K562 (cell line): Measurements from ENCODE around the gene CCL13. TPM values are rescaled to one million over a fixed set of nuclear protein-coding genes. Genes with fewer than 3 reads are reported as not detected.

Experiments used
- ATF1 ChIP-seq, 2 experiments: fragments of 450-650 bp in 1 of 2; IDR thresholded peaks; 2 replicates each; pipeline ENCODE4 v1.6.1; 2016; ENCODE audit warnings: missing compliant biosample characterization in 1 of 2, missing genetic modification characterization in 1 of 2
- ATF7 ChIP-seq: fragments of 450-650 bp; IDR thresholded peaks from 2 replicates; pipeline ENCODE4 v1.7.1; 2014; ENCODE audit warnings: mild to moderate bottlenecking, moderate library complexity
- CREM ChIP-seq: IDR thresholded peaks from 2 replicates; pipeline ENCODE4 v1.6.1; 2014; ENCODE audit warnings: antibody characterized with exemption, low read depth
- ERF ChIP-seq: fragments of 450-650 bp; formaldehyde crosslinking; IDR thresholded peaks from 2 replicates; pipeline ENCODE4 v1.4.0; 2020; ENCODE audit warnings: mild to moderate bottlenecking, mixed read lengths
- KDM2B ChIP-seq: fragments of 250-450 bp; sonication (Bioruptor Pico); IDR thresholded peaks from 2 replicates; pipeline ENCODE4 v1.8.0; 2021; ENCODE audit warnings: mild to moderate bottlenecking, moderate library complexity
- MAFG ChIP-seq: fragments of 450-650 bp; conservative IDR thresholded peaks from 2 replicates; pipeline ENCODE4 v1.6.1; 2016; ENCODE audit warnings: missing genetic modification characterization, missing compliant biosample characterization
- MAFK ChIP-seq: IDR thresholded peaks from 2 replicates; pipeline ENCODE4 v1.6.1; 2011; ENCODE audit warnings: low read length, improper control_type of control experiment
- NCOA2 ChIP-seq, 2 experiments: fragments of 450-650 bp; IDR thresholded peaks; 2 replicates each; pipeline ENCODE4 v1.6.1; 2018; ENCODE audit warnings: mild to moderate bottlenecking in 2 of 2, moderate library complexity in 1 of 2; ENCODE audit not compliant: partially characterized antibody in 2 of 2
- SMARCA4 ChIP-seq: fragments of 450-650 bp; IDR thresholded peaks from 2 replicates; pipeline ENCODE4 v1.6.1; 2016
- TAF9B ChIP-seq: fragments of 450-650 bp; IDR thresholded peaks from 2 replicates; pipeline ENCODE4 v1.6.1; 2018; ENCODE audit warnings: mild to moderate bottlenecking; ENCODE audit not compliant: partially characterized antibody
- U2AF2 ChIP-seq: fragments of 200-400 bp; formaldehyde crosslinking; optimal IDR thresholded peaks from 2 replicates; pipeline ENCODE3; 2017; ENCODE audit warnings: low read depth, mild to moderate bottlenecking, low read length
- WHSC1 ChIP-seq: IDR thresholded peaks from one replicate; pipeline ENCODE4 v1.6.1; 2012; ENCODE audit warnings: low read length, control low read depth, inconsistent platforms
- ZNF197 ChIP-seq: fragments of 200-800 bp; sonication (Bioruptor generic); IDR thresholded peaks from 2 replicates; pipeline ENCODE4 v1.6.1; 2016; ENCODE audit warnings: low read depth, missing genetic modification characterization, missing compliant biosample characterization
- ZNF507 ChIP-seq: conservative IDR thresholded peaks from 2 replicates; pipeline ENCODE4 v1.6.1; 2017; ENCODE audit warnings: missing genetic modification characterization, missing compliant biosample characterization
- ZSCAN29 ChIP-seq: fragments of 450-650 bp; IDR thresholded peaks from 2 replicates; pipeline ENCODE4 v1.6.1; 2017
- polyA plus RNA-seq, 8 experiments: library from polyadenylated mRNA; depleted of rRNA in 4 of 8; stranded (reverse) in 5 of 8; unstranded in 3 of 8; fragments of >200 nt; fragmentation: Nextera tagmentation in 2 of 8; fragmentation: Illumina TruSeq in 1 of 8; extraction: Ambion mirVana in 2 of 8; extraction: Trizol in 1 of 8; gene quantifications; 2 replicates each; pipeline versions ENCODE4 v1.2.1 to v1.2.3, GENCODE V29; 2011 to 2014; ENCODE audit warnings: inconsistent platforms in 1 of 8, missing spikeins in 1 of 8
- total RNA-seq, 7 experiments: library from RNA; depleted of rRNA in 6 of 7; stranded (reverse); fragments of >200 nt in 6 of 7; fragmentation: Illumina TruSeq in 2 of 7; extraction: Trizol in 2 of 7; gene quantifications; 2 replicates each; pipeline versions ENCODE4 v1.2.1 to v1.2.3, GENCODE V29; 2011 to 2021; ENCODE audit warnings: low replicate concordance in 1 of 7
- TF ChIP-seq, protein P1 (sequence below), 2 experiments: fragments of 450-650 bp; formaldehyde crosslinking in 1 of 2; IDR thresholded peaks; 2 replicates each; pipeline versions ENCODE4 v1.4.0 to v1.6.1; 2014 to 2020; ENCODE audit warnings: mild to moderate bottlenecking in 2 of 2, borderline replicate concordance in 1 of 2, low read depth in 1 of 2
- TF ChIP-seq, protein P2 (sequence below): fragments of 250-450 bp; sonication (Bioruptor Pico); IDR thresholded peaks from 2 replicates; pipeline ENCODE4 v1.5.0; 2021
- TF ChIP-seq, protein P3 (sequence below): fragments of 200-800 bp; sonication (Bioruptor generic); IDR thresholded peaks from 2 replicates; pipeline ENCODE4 v1.6.1; 2017; ENCODE audit warnings: missing genetic modification characterization, missing compliant biosample characterization

Gene CCL13
- total and polyA plus RNA-seq, 9 of the 15 experiments (the other 6 are each of a cell fraction or from before 2014, with no cell fraction given) = not detected

DNA sequence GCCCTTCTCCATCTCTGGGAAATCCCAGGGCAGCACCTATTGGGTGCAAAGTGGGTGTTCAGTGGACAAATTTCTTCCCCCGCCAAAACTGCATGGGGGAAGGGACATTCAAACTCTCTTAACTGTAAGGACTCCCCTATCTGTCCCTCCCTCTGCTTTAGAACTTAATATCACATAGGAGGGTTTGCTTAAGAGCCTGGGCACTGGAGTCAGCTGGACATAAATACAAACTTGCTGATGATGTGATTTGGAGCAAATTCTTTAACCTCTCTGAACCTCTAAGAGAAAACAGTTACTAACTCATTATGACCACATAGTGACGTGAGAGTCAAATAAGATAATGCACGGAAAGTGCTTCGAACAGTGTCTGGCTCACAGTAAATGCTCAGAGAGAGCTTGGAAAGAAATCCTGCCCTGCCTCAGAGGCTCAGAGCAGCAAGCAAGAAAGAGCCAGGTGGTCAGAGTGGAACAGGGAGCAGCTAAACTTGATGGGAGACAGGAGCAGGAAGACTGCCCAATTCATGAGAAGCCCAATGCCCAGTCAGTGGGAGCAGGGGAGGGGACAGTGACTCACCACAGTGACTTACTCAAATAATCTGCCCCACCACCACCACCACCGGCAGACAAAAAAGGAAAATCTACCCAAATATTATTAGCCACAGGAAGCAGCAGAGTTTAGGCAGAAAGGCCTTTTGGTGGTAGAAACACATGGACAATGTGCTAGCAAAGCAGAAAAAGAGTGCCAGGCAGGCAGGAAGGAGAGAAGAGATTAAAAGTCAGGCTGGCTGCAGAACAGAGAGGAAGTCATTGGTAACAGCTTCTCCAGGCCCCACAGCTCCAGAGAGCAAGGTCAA, 30.6 kb downstream of the CCL13 start (continued):
- TF ChIP-seq, protein P1, sequence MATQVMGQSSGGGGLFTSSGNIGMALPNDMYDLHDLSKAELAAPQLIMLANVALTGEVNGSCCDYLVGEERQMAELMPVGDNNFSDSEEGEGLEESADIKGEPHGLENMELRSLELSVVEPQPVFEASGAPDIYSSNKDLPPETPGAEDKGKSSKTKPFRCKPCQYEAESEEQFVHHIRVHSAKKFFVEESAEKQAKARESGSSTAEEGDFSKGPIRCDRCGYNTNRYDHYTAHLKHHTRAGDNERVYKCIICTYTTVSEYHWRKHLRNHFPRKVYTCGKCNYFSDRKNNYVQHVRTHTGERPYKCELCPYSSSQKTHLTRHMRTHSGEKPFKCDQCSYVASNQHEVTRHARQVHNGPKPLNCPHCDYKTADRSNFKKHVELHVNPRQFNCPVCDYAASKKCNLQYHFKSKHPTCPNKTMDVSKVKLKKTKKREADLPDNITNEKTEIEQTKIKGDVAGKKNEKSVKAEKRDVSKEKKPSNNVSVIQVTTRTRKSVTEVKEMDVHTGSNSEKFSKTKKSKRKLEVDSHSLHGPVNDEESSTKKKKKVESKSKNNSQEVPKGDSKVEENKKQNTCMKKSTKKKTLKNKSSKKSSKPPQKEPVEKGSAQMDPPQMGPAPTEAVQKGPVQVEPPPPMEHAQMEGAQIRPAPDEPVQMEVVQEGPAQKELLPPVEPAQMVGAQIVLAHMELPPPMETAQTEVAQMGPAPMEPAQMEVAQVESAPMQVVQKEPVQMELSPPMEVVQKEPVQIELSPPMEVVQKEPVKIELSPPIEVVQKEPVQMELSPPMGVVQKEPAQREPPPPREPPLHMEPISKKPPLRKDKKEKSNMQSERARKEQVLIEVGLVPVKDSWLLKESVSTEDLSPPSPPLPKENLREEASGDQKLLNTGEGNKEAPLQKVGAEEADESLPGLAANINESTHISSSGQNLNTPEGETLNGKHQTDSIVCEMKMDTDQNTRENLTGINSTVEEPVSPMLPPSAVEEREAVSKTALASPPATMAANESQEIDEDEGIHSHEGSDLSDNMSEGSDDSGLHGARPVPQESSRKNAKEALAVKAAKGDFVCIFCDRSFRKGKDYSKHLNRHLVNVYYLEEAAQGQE (IDR thresholded peaks at IDR 0.05; ENCODE audit: borderline replicate concordance) = no peak
- TF ChIP-seq, protein P1 (CRISPR knock-in tag; IDR thresholded peaks at IDR 0.05; ENCODE audit: low read depth) = no peak
- no peak for TF ChIP-seq ZSCAN29
- no peak for TF ChIP-seq ERF (CRISPR knock-in tag)
- TF ChIP-seq, protein P2, sequence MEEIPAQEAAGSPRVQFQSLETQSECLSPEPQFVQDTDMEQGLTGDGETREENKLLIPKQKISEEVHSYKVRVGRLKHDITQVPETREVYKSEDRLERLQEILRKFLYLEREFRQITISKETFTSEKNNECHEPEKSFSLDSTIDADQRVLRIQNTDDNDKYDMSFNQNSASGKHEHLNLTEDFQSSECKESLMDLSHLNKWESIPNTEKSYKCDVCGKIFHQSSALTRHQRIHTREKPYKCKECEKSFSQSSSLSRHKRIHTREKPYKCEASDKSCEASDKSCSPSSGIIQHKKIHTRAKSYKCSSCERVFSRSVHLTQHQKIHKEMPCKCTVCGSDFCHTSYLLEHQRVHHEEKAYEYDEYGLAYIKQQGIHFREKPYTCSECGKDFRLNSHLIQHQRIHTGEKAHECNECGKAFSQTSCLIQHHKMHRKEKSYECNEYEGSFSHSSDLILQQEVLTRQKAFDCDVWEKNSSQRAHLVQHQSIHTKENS (CRISPR knock-in tag) = no peak
- TF ChIP-seq WHSC1 = no peak
- TF ChIP-seq ATF7 = peak; percentile 44; the same call in 1 of the 2 replicates
- no peak for TF ChIP-seq ZNF197 (CRISPR knock-in tag)
- TF ChIP-seq MAFG (tag) = peak; percentile 40; the same call in 1 of the 2 replicates
- 0 out of 2 replicates have a peak, but pooled peaks have one; percentile 4 for TF ChIP-seq MAFK
- TF ChIP-seq U2AF2 = no peak
- no peak for TF ChIP-seq NCOA2 (IDR thresholded peaks at IDR 0.05; ENCODE audit: partially characterized antibody in 2 of 2)
- TF ChIP-seq, protein P3, sequence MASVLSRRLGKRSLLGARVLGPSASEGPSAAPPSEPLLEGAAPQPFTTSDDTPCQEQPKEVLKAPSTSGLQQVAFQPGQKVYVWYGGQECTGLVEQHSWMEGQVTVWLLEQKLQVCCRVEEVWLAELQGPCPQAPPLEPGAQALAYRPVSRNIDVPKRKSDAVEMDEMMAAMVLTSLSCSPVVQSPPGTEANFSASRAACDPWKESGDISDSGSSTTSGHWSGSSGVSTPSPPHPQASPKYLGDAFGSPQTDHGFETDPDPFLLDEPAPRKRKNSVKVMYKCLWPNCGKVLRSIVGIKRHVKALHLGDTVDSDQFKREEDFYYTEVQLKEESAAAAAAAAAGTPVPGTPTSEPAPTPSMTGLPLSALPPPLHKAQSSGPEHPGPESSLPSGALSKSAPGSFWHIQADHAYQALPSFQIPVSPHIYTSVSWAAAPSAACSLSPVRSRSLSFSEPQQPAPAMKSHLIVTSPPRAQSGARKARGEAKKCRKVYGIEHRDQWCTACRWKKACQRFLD = peak; percentile 74
- no peak for TF ChIP-seq ZNF507 (tag)
- TF ChIP-seq TAF9B = no peak
- TF ChIP-seq KDM2B = no peak
- peak; percentile 56 for TF ChIP-seq CREM
- TF ChIP-seq ATF1 (CRISPR knock-in tag; IDR thresholded peaks at IDR 0.05) = no peak
- peak; percentile 86 for TF ChIP-seq ATF1 (tag; IDR thresholded peaks at IDR 0.05)
- TF ChIP-seq SMARCA4 = peak; percentile 52; the same call in 1 of the 2 replicates
